ENCODE data around the gene ADARB2. TPM values are rescaled to one million over a fixed set of nuclear protein-coding genes. Genes with fewer than 3 reads are reported as not detected.

The ADARB2 gene
- total and polyA plus RNA-seq, 2 experiments from 2014 or later: not detected

- Histone ChIP-seq H3K4me2 (ENCODE audit: unreplicated experiment) (no peak overlapping the region), H3K36me3 (ENCODE audit: low read depth) (no peaks in the 10 kb centered on the region), H3K27ac (no peak overlapping the region), H3K4me1 (ENCODE audit: insufficient read depth) (no peaks in the 10 kb centered on the region), H3K4me3 (no peak overlapping the region), H3K9ac (no peak overlapping the region), H3K27me3 (replicated peaks; ENCODE audit: insufficient read depth) (no peaks in the 10 kb centered on the region), H4K20me1 (ENCODE audit: insufficient read depth) (no peaks in the 10 kb centered on the region), H3K9me2 (ENCODE audit: insufficient read depth) (no peaks in the 10 kb centered on the region), H3K79me2 (ENCODE audit: insufficient read depth) (no peaks in the 10 kb centered on the region), H2AFZ (no peak overlapping the region), H3K9me3 (ENCODE audit: low read depth) (no peaks in the 10 kb centered on the region), H3F3A (ENCODE audit: insufficient read depth) (no peaks in the 10 kb centered on the region)
- TF ChIP-seq EZH2phosphoT487 (IDR thresholded peaks at IDR 0.05; ENCODE audit: insufficient read depth, low read depth) (no peak), EZH2 (IDR thresholded peaks at IDR 0.05; ENCODE audit: insufficient read depth, poor library complexity, severe bottlenecking) (no peak)
- in situ Hi-C loops (cut with MboI): no loop called here
- 3 to 13% methylated on average over 6 of the region's 6 CpGs for WGBS, 2 experiments (ENCODE audit: low coverage in 1 of 2, low lambda C conversion rate in 2 of 2, missing lambda C conversion rate in 2 of 2)
- no peak for DNase-seq
Measured at GRCh38 chr10:1475771-1476454, 261.4 kb downstream of the ADARB2 start.

DNA sequence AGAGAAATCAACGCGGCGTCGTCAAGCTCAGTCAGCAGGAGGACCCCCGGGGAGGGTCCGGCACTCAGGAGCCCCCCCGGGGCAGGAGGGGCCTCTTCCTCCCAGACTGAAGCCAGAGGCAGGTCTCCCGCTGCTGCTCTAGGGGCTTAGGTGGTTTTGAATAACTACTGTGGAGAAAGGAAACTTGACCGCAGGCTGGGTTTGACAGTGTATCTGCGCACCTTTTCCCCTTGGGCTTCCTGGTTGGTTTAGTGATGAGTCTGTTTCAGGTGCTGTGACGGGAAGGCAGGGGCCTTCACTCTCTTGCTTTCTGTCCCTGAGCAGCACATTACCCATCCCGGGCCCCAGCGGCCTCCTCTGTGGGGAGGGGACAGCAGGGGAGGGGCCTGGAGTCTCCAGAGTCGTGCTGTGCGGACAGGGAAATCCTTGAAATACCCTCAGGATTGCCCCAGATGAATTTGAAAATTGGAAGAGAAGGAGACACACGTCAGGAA lies 262.2 kb downstream of the ADARB2 start:
- Histone ChIP-seq H3K4me3 (no peak overlapping the region), H3F3A (ENCODE audit: insufficient read depth) (no peaks in the 10 kb centered on the region), H3K36me3 (ENCODE audit: low read depth) (no peaks in the 10 kb centered on the region), H3K9ac (no peak overlapping the region), H3K9me2 (ENCODE audit: insufficient read depth) (no peaks in the 10 kb centered on the region), H2AFZ (no peak overlapping the region), H3K4me1 (ENCODE audit: insufficient read depth) (no peaks in the 10 kb centered on the region), H4K20me1 (ENCODE audit: insufficient read depth) (no peaks in the 10 kb centered on the region), H3K79me2 (ENCODE audit: insufficient read depth) (no peaks in the 10 kb centered on the region), H3K4me2 (ENCODE audit: unreplicated experiment) (no peak overlapping the region), H3K27ac (no peak overlapping the region), H3K27me3 (replicated peaks; ENCODE audit: insufficient read depth) (no peaks in the 10 kb centered on the region), H3K9me3 (ENCODE audit: low read depth) (no peaks in the 10 kb centered on the region)
- TF ChIP-seq EZH2 (IDR thresholded peaks at IDR 0.05; ENCODE audit: insufficient read depth, poor library complexity, severe bottlenecking): no peak
- TF ChIP-seq EZH2phosphoT487 (IDR thresholded peaks at IDR 0.05; ENCODE audit: insufficient read depth, low read depth): no peak
- WGBS, 2 experiments (ENCODE audit: low coverage in 1 of 2, low lambda C conversion rate in 2 of 2, missing lambda C conversion rate in 2 of 2): 25 to 31% methylated on average over 12 to 16 of the region's 16 CpGs
- in situ Hi-C loops (cut with MboI): no loop called here
- DNase-seq: no peak

DNA sequence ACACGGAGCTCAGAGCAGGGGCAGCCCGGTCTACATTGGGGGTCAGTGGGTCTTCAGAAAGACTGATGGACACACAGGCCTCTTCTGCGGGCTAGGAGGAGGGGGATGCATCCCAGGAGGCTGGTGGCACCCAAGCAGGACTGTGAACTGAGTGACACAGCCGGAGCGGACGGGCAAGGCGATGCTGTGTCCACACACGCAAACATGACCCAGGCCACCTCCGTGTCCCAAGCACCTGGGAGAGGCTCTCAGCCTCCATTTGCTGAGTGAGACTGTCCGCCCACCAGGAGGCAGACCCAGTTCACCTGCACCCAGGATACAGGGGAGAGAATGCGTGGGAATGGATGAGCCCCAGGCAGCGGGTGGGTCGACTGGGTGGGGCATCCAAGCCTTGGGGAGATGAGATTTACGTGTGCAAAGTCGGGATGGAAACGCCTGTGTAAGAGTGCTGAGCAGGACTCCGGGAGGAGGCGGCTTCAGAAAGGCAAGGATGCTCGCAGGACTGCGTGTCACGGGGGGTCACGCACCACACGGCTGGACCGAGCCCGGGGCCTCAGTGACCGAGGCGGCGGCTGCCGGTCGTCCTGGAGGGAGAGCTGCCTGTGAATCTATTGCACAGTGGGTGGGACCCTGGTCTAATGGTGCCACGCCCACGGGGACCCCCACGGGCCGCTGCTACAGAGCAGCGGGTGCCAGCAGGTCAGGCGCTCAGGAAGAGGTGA lies 262.8 kb downstream of the ADARB2 start:
- TF ChIP-seq EZH2phosphoT487 (IDR thresholded peaks at IDR 0.05; ENCODE audit: insufficient read depth, low read depth) (no peak), EZH2 (IDR thresholded peaks at IDR 0.05; ENCODE audit: insufficient read depth, poor library complexity, severe bottlenecking) (no peak)
- no peaks in the 10 kb centered on the region for H3K36me3 ChIP-seq (ENCODE audit: low read depth)
- no peaks in the 10 kb centered on the region for H3K79me2 ChIP-seq (ENCODE audit: insufficient read depth)
- in situ Hi-C loops (cut with MboI): no loop called here
- H3K9ac ChIP-seq: no peak overlapping the region
- no peaks in the 10 kb centered on the region for H4K20me1 ChIP-seq (ENCODE audit: insufficient read depth)
- no peak overlapping the region for H3K4me2 ChIP-seq (ENCODE audit: unreplicated experiment)
- H3K27me3 ChIP-seq (replicated peaks; ENCODE audit: insufficient read depth): no peaks in the 10 kb centered on the region
- H3F3A ChIP-seq (ENCODE audit: insufficient read depth): no peaks in the 10 kb centered on the region
- no peak overlapping the region for H3K4me3 ChIP-seq
- no peak overlapping the region for H2AFZ ChIP-seq
- H3K9me2 ChIP-seq (ENCODE audit: insufficient read depth): no peaks in the 10 kb centered on the region
- no peak overlapping the region for H3K27ac ChIP-seq
- 46 to 52% methylated on average over 34 to 36 of the region's 36 CpGs for WGBS, 2 experiments (ENCODE audit: low coverage in 1 of 2, low lambda C conversion rate in 2 of 2, missing lambda C conversion rate in 2 of 2)
- no peak for DNase-seq
- no peaks in the 10 kb centered on the region for H3K9me3 ChIP-seq (ENCODE audit: low read depth)
- H3K4me1 ChIP-seq (ENCODE audit: insufficient read depth): no peaks in the 10 kb centered on the region

- Histone ChIP-seq H4K20me1 (ENCODE audit: insufficient read depth) (no peaks in the 10 kb centered on the region), H3F3A (ENCODE audit: insufficient read depth) (no peaks in the 10 kb centered on the region), H2AFZ (no peak overlapping the region), H3K36me3 (ENCODE audit: low read depth) (no peaks in the 10 kb centered on the region), H3K27me3 (replicated peaks; ENCODE audit: insufficient read depth) (no peaks in the 10 kb centered on the region), H3K79me2 (ENCODE audit: insufficient read depth) (no peaks in the 10 kb centered on the region), H3K4me1 (ENCODE audit: insufficient read depth) (no peaks in the 10 kb centered on the region), H3K27ac (no peak overlapping the region), H3K4me3 (no peak overlapping the region), H3K4me2 (ENCODE audit: unreplicated experiment) (no peak overlapping the region), H3K9me2 (ENCODE audit: insufficient read depth) (no peaks in the 10 kb centered on the region), H3K9me3 (ENCODE audit: low read depth) (no peaks in the 10 kb centered on the region), H3K9ac (no peak overlapping the region)
- in situ Hi-C loops (cut with MboI): no loop called here
- 24 to 26% methylated on average over 11 of the region's 11 CpGs for WGBS, 2 experiments (ENCODE audit: low coverage in 1 of 2, low lambda C conversion rate in 2 of 2, missing lambda C conversion rate in 2 of 2)
- no peak for TF ChIP-seq EZH2 (IDR thresholded peaks at IDR 0.05; ENCODE audit: insufficient read depth, poor library complexity, severe bottlenecking)
- no peak for TF ChIP-seq EZH2phosphoT487 (IDR thresholded peaks at IDR 0.05; ENCODE audit: insufficient read depth, low read depth)
- DNase-seq: no peak
Measured at GRCh38 chr10:1473874-1474273, 263.5 kb downstream of the ADARB2 start.
